ENCODE measurements around the gene MUC12. TPM values are rescaled to one million over a fixed set of nuclear protein-coding genes. Genes with fewer than 3 reads are reported as not detected.

The MUC12 gene
- total and polyA plus RNA-seq, 2 of the 13 experiments (the other 11 are each of a cell fraction or from before 2014, with no cell fraction given): not detected

- TF ChIP-seq SNAI1 (CRISPR knock-in tag; IDR thresholded peaks at IDR 0.05; ENCODE audit: borderline replicate concordance): no peak
- peak; percentile 20; the same call in 1 of the 2 replicates for TF ChIP-seq ZFP91 (CRISPR knock-in tag; IDR thresholded peaks at IDR 0.05; ENCODE audit: borderline replicate concordance)
- TF ChIP-seq ZNF562 (CRISPR knock-in tag; IDR thresholded peaks at IDR 0.05; ENCODE audit: borderline replicate concordance): no peak
- peak; percentile 62 for TF ChIP-seq RARA (CRISPR knock-in tag; IDR thresholded peaks at IDR 0.05)
- TF ChIP-seq FOXK1 (CRISPR knock-in tag; IDR thresholded peaks at IDR 0.05; ENCODE audit: borderline replicate concordance, low read depth): no peak
- TF ChIP-seq ZNF407 (CRISPR knock-in tag; IDR thresholded peaks at IDR 0.05; ENCODE audit: not compliant biosample characterization): no peak
- TF ChIP-seq HNRNPLL (IDR thresholded peaks at IDR 0.05; ENCODE audit: low read depth, low read length, poor library complexity, severe bottlenecking): no peak
- peak; percentile 74; the same call in 1 of the 2 replicates for TF ChIP-seq ATF3 (CRISPR knock-in tag; IDR thresholded peaks at IDR 0.05)
- peak; percentile 41; the same call in 1 of the 2 replicates for TF ChIP-seq SAP130 (CRISPR knock-in tag; IDR thresholded peaks at IDR 0.05; ENCODE audit: low read depth)
- TF ChIP-seq HMG20A (CRISPR knock-in tag; IDR thresholded peaks at IDR 0.05; ENCODE audit: borderline replicate concordance): peak; percentile 23; the same call in 1 of the 2 replicates
- TF ChIP-seq, protein P1, sequence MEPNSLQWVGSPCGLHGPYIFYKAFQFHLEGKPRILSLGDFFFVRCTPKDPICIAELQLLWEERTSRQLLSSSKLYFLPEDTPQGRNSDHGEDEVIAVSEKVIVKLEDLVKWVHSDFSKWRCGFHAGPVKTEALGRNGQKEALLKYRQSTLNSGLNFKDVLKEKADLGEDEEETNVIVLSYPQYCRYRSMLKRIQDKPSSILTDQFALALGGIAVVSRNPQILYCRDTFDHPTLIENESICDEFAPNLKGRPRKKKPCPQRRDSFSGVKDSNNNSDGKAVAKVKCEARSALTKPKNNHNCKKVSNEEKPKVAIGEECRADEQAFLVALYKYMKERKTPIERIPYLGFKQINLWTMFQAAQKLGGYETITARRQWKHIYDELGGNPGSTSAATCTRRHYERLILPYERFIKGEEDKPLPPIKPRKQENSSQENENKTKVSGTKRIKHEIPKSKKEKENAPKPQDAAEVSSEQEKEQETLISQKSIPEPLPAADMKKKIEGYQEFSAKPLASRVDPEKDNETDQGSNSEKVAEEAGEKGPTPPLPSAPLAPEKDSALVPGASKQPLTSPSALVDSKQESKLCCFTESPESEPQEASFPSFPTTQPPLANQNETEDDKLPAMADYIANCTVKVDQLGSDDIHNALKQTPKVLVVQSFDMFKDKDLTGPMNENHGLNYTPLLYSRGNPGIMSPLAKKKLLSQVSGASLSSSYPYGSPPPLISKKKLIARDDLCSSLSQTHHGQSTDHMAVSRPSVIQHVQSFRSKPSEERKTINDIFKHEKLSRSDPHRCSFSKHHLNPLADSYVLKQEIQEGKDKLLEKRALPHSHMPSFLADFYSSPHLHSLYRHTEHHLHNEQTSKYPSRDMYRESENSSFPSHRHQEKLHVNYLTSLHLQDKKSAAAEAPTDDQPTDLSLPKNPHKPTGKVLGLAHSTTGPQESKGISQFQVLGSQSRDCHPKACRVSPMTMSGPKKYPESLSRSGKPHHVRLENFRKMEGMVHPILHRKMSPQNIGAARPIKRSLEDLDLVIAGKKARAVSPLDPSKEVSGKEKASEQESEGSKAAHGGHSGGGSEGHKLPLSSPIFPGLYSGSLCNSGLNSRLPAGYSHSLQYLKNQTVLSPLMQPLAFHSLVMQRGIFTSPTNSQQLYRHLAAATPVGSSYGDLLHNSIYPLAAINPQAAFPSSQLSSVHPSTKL (CRISPR knock-in tag; IDR thresholded peaks at IDR 0.05): peak; percentile 71
Measured at GRCh38 chr7:101017064-101017777, 47.9 kb downstream of the MUC12 start (continued).

Measured in HepG2 (cell line).